Heart right ventricle (tissue), 16 donors: ENCODE results near the gene FRMD8. TPM values are rescaled to one million over a fixed set of nuclear protein-coding genes. Genes with fewer than 3 reads are reported as not detected.

Experiments used
- ATAC-seq, 8 donors: fragments of 200-7000 bp; cut with Tn5 transposase; one replicate each; pipeline ENCODE4 v1.9.1; 2020; ENCODE audit warnings: mild to moderate bottlenecking in 8 of 8, moderate library complexity in 8 of 8, moderate number of reproducible peaks in 1 of 8
- DNase-seq, 2 donors: peaks; one replicate each; pipeline ENCODE4 v3.0.0-alpha.2; 2020
- H3K27ac ChIP-seq, 10 donors: fragments of 200-600 bp; sonication (generic) in 2 of 10; one replicate each; pipeline versions ENCODE4 v1.5.0 to v1.8.0; 2020 to 2022; ENCODE audit warnings: mild to moderate bottlenecking in 3 of 10
- H3K27me3 ChIP-seq, 7 donors: fragments of 200-600 bp; one replicate each; pipeline ENCODE4 v1.8.0; 2021 to 2022; ENCODE audit warnings: mild to moderate bottlenecking in 2 of 7
- H3K36me3 ChIP-seq, 9 donors: fragments of 200-600 bp; sonication (generic) in 1 of 9; one replicate each; pipeline versions ENCODE4 v1.5.0 to v1.8.0; 2020 to 2022; ENCODE audit warnings: mild to moderate bottlenecking in 2 of 9
- H3K4me1 ChIP-seq, 9 donors: fragments of 200-600 bp; sonication (generic) in 1 of 9; one replicate each; pipeline versions ENCODE4 v1.5.0 to v1.8.0; 2020 to 2022; ENCODE audit warnings: mild to moderate bottlenecking in 4 of 9
- H3K4me3 ChIP-seq, 10 donors: fragments of 200-600 bp; sonication (generic) in 2 of 10; one replicate each; pipeline versions ENCODE4 v1.5.0 to v1.8.0; 2020 to 2022; ENCODE audit warnings: mild to moderate bottlenecking in 7 of 10, moderate library complexity in 2 of 10
- H3K9me3 ChIP-seq, 11 donors: fragments of 200-600 bp in 10 of 11; sonication (generic) in 2 of 11; one replicate each; pipeline versions ENCODE4 v1.5.0 to v1.8.0; 2013 to 2022; ENCODE audit warnings: mild to moderate bottlenecking in 2 of 11, control low read depth in 1 of 11, moderate library complexity in 1 of 11
- WGBS, 2 donors: extraction: QIAGEN DNeasy Blood & Tissue Kit; methylation state at CpG; one replicate each; pipeline ENCODE4 v1.1.7; 2013; ENCODE audit warnings: inconsistent platforms in 1 of 2; 5-methylcytosine and 5-hydroxymethylcytosine counted together
- intact Hi-C, 10 donors: fragments of 100-400 bp; cut with DNase I; formaldehyde crosslinking; loops; one replicate each; pipeline versions ENCODE4 v1.11.1 to v1.14.2; 2022
- polyA plus RNA-seq, 2 donors: library from polyadenylated mRNA; stranded (reverse); fragments of 200-250 nt; gene quantifications; one replicate each; pipeline ENCODE4 v1.2.3, GENCODE V29; 2013
- total RNA-seq, 10 donors: library from RNA; stranded (reverse); fragmentation: NEBNext Ultra II Directional in 3 of 10; extraction: Animal tissue kit (Norgen Biotek cat#: 25700) in 3 of 10; gene quantifications; one replicate each; pipeline versions ENCODE4 v1.2.1 to v1.2.4, GENCODE V29; 2021 to 2023
- TF ChIP-seq, protein P1 (sequence below), 9 donors: fragments of 200-600 bp; sonication (generic) in 2 of 9; IDR thresholded peaks; one replicate each; pipeline versions ENCODE4 v1.5.0 to v1.8.0; 2021 to 2022; ENCODE audit warnings: antibody characterized with exemption in 9 of 9, mild to moderate bottlenecking in 5 of 9, moderate library complexity in 1 of 9
- donor health status: Arrhythmogenic right ventricular cardiomyopathy.
- donor health status: ischemic (EF 13 %, LVEDD 7.1; RV severe dilation, severe dysfunction).
- donor health status: healthy with polysubstance abuse.
- donor health status: DM: no; HTN: yes; CAD: no.
- donor health status: DM: no; HTN: no; CAD: no.
- donor health status: ischemic (EF 25% LVEDD 6.9; RV normal size, moderate dysfunction).
- donor health status: ischemic (EF 25% LVEDD 5.7; RV mildly dilated, moderate dysfunction).
- donor health status: healthy.
- donor health status: DM: yes; HTN: yes; CAD: no.
- donor health status: Ischemic cardiomyopathy.
- donor health status: ischemic (EF 35%, LVEDD 5.7; RV mildly dilated, moderate dysfunction).
- donor health status: nonischemic (EF 11% LVEDD 7.7; RV severe dilation, severe dysfunction).
- donor health status: DM: yes; HTN: yes; CAD: no.
- donor health status: PGD.
- donor health status: ischemic (EF 29% LVEDD 5.4; RV normal size, mild dysfunction).
- donor health status: nonischemic (EF 23%, LVEDD 6.1; RV moderate dilation, normal function).

Gene FRMD8
- total and polyA plus RNA-seq, 12 donors: 6.0 to 16.9 (median 12.1) TPM

DNA sequence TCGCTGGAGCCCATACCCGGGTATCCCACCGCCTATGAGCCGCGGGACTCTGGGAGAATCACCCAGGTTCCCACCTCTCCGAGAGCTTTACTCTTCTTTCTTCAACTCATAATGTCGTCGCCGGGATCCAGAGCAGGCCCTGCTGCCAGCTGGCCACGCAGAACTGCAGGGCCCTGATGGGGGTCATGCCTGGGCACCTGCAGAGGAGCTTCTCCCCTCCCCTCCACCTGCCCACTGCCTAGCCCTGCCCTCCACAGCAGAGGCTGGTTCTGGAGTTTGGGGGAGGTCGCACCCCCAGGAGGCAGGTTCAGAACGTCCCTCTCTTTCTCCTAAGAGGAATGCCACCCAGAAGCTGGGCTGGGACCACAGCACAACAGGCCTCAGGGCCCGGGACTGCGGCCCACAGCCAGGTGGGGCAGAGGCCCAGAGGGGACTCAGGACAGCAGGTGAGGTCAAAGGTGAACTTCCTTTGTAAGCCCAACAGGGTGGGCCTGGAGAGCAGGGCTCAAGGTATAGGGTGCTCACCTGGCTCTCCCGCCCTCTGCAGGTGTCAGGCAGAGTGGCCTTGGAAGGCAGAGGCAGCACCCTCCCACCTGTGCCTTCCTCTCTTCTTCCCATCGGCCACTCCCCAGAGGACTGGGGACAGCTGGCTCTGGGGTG, 5.8 kb upstream of the FRMD8 start:
- Histone ChIP-seq H3K27me3 (no peaks in the 10 kb centered on the region), H3K4me1 (peaks cover 10 to 66% (median 36%) of the 10 kb centered on the region in 9 donors), H3K4me3 (no peak overlapping the region), H3K27ac (peak overlapping the region in 9 of 10 donors; percentile 94 to 99 (median 98)), H3K36me3 (peaks cover 0 to 8% (median 0%) of the 10 kb centered on the region in 9 donors), H3K9me3 (no peaks in the 10 kb centered on the region)
- WGBS, 2 donors: 89 to 91% methylated on average over 16 of the region's 16 CpGs
- DNase-seq (no peak), ATAC-seq (no peak)
- TF ChIP-seq, protein P1, sequence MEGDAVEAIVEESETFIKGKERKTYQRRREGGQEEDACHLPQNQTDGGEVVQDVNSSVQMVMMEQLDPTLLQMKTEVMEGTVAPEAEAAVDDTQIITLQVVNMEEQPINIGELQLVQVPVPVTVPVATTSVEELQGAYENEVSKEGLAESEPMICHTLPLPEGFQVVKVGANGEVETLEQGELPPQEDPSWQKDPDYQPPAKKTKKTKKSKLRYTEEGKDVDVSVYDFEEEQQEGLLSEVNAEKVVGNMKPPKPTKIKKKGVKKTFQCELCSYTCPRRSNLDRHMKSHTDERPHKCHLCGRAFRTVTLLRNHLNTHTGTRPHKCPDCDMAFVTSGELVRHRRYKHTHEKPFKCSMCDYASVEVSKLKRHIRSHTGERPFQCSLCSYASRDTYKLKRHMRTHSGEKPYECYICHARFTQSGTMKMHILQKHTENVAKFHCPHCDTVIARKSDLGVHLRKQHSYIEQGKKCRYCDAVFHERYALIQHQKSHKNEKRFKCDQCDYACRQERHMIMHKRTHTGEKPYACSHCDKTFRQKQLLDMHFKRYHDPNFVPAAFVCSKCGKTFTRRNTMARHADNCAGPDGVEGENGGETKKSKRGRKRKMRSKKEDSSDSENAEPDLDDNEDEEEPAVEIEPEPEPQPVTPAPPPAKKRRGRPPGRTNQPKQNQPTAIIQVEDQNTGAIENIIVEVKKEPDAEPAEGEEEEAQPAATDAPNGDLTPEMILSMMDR (IDR thresholded peaks at IDR 0.05): no peak
- intact Hi-C loops: loop anchor here in 3 of 10 donors (5.0 kb wide), 3 partner anchors 37 to 132 kb away; no protein-coding TSS in a partner anchor

DNA sequence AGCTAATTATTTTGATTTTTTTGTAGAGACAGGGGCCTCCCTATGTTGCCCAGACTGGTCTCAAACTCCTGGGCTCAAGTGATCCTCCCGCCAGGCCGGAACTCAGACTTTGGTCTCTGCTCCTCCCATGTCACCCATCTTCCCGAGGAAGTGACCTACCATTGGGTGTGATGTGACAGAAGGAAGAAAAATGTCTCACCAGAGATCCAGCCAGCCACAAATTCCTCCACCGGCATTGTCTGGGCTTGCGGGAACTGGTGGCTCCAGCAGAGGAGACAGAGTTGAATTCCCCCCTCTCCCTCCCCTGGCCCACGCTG, 4.8 kb upstream of the FRMD8 start:
- 4 to 6% methylated on average over 6 of the region's 6 CpGs for WGBS, 2 donors
- TF ChIP-seq, protein P1 (IDR thresholded peaks at IDR 0.05): no peak
- Histone ChIP-seq H3K27ac (peak overlapping the region; percentile 94 to 99 (median 98)), H3K4me1 (peaks cover 13 to 73% (median 42%) of the 10 kb centered on the region in 9 donors), H3K4me3 (peak overlapping the region; percentile 27 to 74 (median 56)), H3K36me3 (peaks cover 0 to 8% (median 0%) of the 10 kb centered on the region in 9 donors), H3K27me3 (no peaks in the 10 kb centered on the region), H3K9me3 (no peaks in the 10 kb centered on the region)
- intact Hi-C loops: loop anchor here in 7 of 10 donors (1.0 to 5.0 kb wide), 8 partner anchors 35 to 131 kb away; no protein-coding TSS in a partner anchor
- ATAC-seq: peak; percentile 1 to 38 (median 24)
- DNase-seq: peak in 1 of 2 donors; percentile 62

DNA sequence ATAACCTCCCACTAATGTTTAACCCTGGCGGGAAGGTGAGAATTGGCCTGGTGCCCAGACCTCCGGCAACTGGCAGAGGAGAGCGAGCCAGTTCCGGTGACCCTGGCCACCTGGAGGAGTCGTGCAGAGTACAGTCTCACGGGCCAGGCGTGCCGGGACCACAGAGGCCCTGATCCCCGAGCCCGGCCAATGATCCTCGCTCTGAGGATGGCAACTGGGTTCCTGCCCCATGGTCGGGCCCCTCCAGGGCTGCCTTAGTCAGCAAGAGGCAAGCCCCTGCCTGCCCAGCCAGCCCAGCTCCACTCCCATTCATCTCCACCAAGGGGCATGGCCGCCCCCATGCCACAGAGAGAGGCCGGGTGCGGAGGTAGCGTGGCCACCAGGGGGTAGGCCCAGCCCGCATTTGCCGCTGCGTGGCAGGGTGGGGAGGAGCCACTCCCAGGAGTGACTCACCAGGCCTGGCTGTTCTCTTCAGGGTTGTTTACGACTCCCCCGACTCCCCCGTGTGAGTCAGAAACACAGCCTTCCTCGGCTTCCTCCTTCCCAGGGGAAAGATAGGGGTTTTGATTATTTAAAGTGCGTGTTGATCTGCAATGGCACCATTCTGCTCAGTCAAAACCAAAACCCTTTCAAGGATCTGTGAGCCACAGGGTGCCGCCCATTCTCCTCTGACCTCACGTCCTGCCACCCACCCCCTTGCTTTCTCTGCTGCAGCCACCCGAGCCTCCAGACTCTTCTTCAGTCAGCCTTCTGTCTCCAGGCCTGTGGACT, 4.2 kb upstream of the FRMD8 start, which contains the start of gene SLC25A45:
TSS of gene SLC25A45 (minus strand) at position 614 of the 771 bp plus-strand sequence. CDS start 695 bp downstream, outside the sequence.
- intact Hi-C loops: loop anchor here in 7 of 10 donors (1.0 to 5.0 kb wide), 8 partner anchors 35 to 130 kb away; no protein-coding TSS in a partner anchor
- Histone ChIP-seq H3K4me1 (peaks cover 13 to 74% (median 47%) of the 10 kb centered on the region in 9 donors), H3K4me3 (peak within 1 kb of the TSS; percentile 27 to 74 (median 56)), H3K9me3 (no peaks in the 10 kb centered on the region), H3K36me3 (peaks cover 0 to 8% (median 0%) of the 10 kb centered on the region in 9 donors), H3K27me3 (no peaks in the 10 kb centered on the region), H3K27ac (peak within 1 kb of the TSS; percentile 94 to 99 (median 98))
- WGBS, 2 donors: 0 to 1% methylated on average over 27 of the region's 27 CpGs
- peak; percentile 89 to 96 (median 94) for ATAC-seq
- DNase-seq: peak; percentile 90 to 93
- TF ChIP-seq, protein P1 (IDR thresholded peaks at IDR 0.05): peak; percentile 79 to 98 (median 86)

DNA sequence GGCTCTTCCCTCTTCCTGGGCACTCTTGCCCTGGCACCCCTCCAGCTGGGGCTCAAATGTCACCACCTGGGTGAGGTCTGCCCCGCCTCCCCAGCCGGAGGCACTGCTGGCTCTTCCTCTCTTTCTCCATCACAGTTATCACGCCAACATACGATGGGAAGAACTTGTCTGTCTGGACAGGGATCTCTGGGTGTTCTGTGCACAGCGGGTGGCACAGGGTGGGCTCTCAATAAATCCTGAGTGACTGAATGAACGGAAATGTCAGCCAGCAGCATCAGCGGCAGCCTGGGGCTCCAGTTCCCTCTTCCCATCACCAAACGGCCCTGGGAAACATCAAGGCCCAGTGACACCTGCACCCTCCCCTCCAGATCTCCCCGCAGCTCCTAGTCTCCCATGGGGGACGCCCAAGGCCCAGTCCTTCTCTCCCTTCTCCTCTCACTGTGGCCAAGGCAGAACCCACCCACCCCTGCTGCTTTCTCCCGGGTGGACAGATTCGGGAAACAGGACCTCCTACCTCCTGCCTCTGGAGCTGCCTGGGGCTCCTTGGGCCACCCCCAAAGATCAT, 3.6 kb upstream of the FRMD8 start:
- peak overlapping the region; percentile 94 to 99 (median 98) for H3K27ac ChIP-seq
- peaks cover 0 to 8% (median 0%) of the 10 kb centered on the region in 9 donors for H3K36me3 ChIP-seq
- intact Hi-C loops: loop anchor here in 7 of 10 donors (1.0 to 5.0 kb wide), 8 partner anchors 34 to 129 kb away; no protein-coding TSS in a partner anchor
- ATAC-seq: no peak
- no peaks in the 10 kb centered on the region for H3K27me3 ChIP-seq
- H3K9me3 ChIP-seq: no peaks in the 10 kb centered on the region
- H3K4me1 ChIP-seq: peaks cover 13 to 80% (median 54%) of the 10 kb centered on the region in 9 donors
- no peak for DNase-seq
- H3K4me3 ChIP-seq: peak overlapping the region in 9 of 10 donors; percentile 10 to 74 (median 59)
- TF ChIP-seq, protein P1 (IDR thresholded peaks at IDR 0.05): no peak
- WGBS, 2 donors: 13 to 18% methylated on average over 12 of the region's 12 CpGs
